DOHH2 (cell line): Measurements from ENCODE around the gene ABTB1.

ENCODE experiments used
- H3F3A ChIP-seq: fragments of 200-600 bp; sonication (generic), shearing (Covaris generic); 2 replicates; pipeline ENCODE4 v1.6.0; 2016; ENCODE audit warnings: antibody characterized with exemption, mild to moderate bottlenecking; ENCODE audit not compliant: control insufficient read depth, insufficient read depth
- H3K27ac ChIP-seq: fragments of 200-600 bp; sonication (generic); 2 replicates; pipeline ENCODE4 v1.5.1; 2014; ENCODE audit warnings: low read depth, mild to moderate bottlenecking, low read length, moderate library complexity
- H3K27me3 ChIP-seq: fragments of 200-600 bp; sonication (generic); 2 replicates; pipeline ENCODE4 v1.6.1; 2014; ENCODE audit warnings: mild to moderate bottlenecking, low read length, mixed read lengths; ENCODE audit not compliant: control insufficient read depth
- H3K36me3 ChIP-seq: fragments of 200-600 bp; sonication (generic); 2 replicates; pipeline ENCODE4 v1.6.1; 2014; ENCODE audit warnings: mild to moderate bottlenecking, low read length, moderate library complexity, mixed read lengths; ENCODE audit not compliant: control insufficient read depth
- H3K4me1 ChIP-seq: fragments of 200-600 bp; sonication (generic); 2 replicates; pipeline ENCODE4 v1.6.1; 2014; ENCODE audit warnings: mild to moderate bottlenecking, low read length, mixed read lengths; ENCODE audit not compliant: control insufficient read depth
- H3K4me2 ChIP-seq: fragments of 200-600 bp; sonication (generic); 2 replicates; pipeline ENCODE4 v1.6.0; 2014; ENCODE audit warnings: mild to moderate bottlenecking, low read length, moderate library complexity
- H3K4me3 ChIP-seq: fragments of 200-600 bp; sonication (generic); 2 replicates; pipeline ENCODE4 v1.5.1; 2014; ENCODE audit warnings: mild to moderate bottlenecking, low read length, mixed read lengths
- H3K79me2 ChIP-seq: fragments of 200-600 bp; sonication (generic); 2 replicates; pipeline ENCODE4 v1.6.1; 2014; ENCODE audit warnings: mild to moderate bottlenecking, low read length, mixed read lengths; ENCODE audit not compliant: control insufficient read depth
- H3K9me2 ChIP-seq: fragments of 200-600 bp; sonication (generic); replicated peaks from 2 replicates; pipeline ENCODE4 v1.6.1; 2014; ENCODE audit warnings: mild to moderate bottlenecking, low read length, mixed read lengths; ENCODE audit not compliant: control insufficient read depth
- H3K9me3 ChIP-seq: fragments of 200-600 bp; sonication (generic); 2 replicates; pipeline ENCODE4 v1.6.1; 2014; ENCODE audit warnings: antibody characterized with exemption, low read length, mixed read lengths; ENCODE audit not compliant: control insufficient read depth, insufficient read depth
- H4K20me1 ChIP-seq: fragments of 200-600 bp; sonication (generic); 2 replicates; pipeline ENCODE4 v1.6.0; 2014; ENCODE audit warnings: low read depth, mild to moderate bottlenecking, antibody characterized with exemption, low read length, moderate library complexity; ENCODE audit not compliant: control insufficient read depth, insufficient read depth
- CTCF ChIP-seq: fragments of 200-600 bp; sonication (generic); IDR thresholded peaks from one replicate; pipeline ENCODE4 v1.5.1; 2014; ENCODE audit warnings: antibody characterized with exemption, mild to moderate bottlenecking, low read depth, low read length; ENCODE audit not compliant: poor library complexity, severe bottlenecking
- EZH2phosphoT487 ChIP-seq: fragments of 200-600 bp; sonication (generic); IDR thresholded peaks from 2 replicates; pipeline ENCODE4 v1.6.1; 2017; ENCODE audit warnings: borderline replicate concordance, mild to moderate bottlenecking, antibody characterized with exemption, low read length, moderate library complexity, mixed read lengths

Gene ABTB1

DNA sequence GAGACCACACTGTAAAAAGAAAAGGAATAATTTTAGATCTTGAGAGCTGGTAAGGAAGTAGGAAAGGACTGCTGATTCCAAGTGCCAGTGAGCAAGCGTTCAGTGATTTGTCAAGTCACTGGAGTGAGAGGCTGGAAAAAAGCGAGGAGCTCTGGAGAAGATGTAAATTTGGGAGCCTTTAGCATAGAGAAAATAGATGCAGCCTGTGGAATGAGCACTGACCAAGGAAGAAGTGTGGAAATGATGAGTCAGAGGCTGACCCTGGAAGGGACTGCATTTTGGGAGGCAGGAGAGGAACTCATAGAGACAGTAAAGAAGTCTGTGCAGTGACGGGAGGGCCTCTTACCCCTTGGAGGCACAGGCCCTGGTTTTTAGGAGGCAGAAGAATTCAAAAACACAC, 17.1 kb upstream of the ABTB1 start:
- H3K27ac ChIP-seq: no peak overlapping the region
- no peaks in the 10 kb centered on the region for H3F3A ChIP-seq
- H3K4me2 ChIP-seq: no peak overlapping the region
- no peaks in the 10 kb centered on the region for H3K4me1 ChIP-seq
- no peak overlapping the region for H3K4me3 ChIP-seq
- H3K9me3 ChIP-seq: no peaks in the 10 kb centered on the region
- H3K9me2 ChIP-seq: no peaks in the 10 kb centered on the region
- peaks cover 41% of the 10 kb centered on the region for H3K27me3 ChIP-seq
- no peaks in the 10 kb centered on the region for H3K79me2 ChIP-seq
- no peaks in the 10 kb centered on the region for H3K36me3 ChIP-seq
- no peaks in the 10 kb centered on the region for H4K20me1 ChIP-seq
- TF ChIP-seq EZH2phosphoT487 (no peak), CTCF (no peak)

- no peaks in the 10 kb centered on the region for H3K9me2 ChIP-seq
- H4K20me1 ChIP-seq: no peaks in the 10 kb centered on the region
- H3K36me3 ChIP-seq: no peaks in the 10 kb centered on the region
- no peaks in the 10 kb centered on the region for H3K9me3 ChIP-seq
- H3K4me2 ChIP-seq: no peak overlapping the region
- no peaks in the 10 kb centered on the region for H3K4me1 ChIP-seq
- no peaks in the 10 kb centered on the region for H3K79me2 ChIP-seq
- TF ChIP-seq EZH2phosphoT487: no peak
- TF ChIP-seq CTCF: no peak
- no peaks in the 10 kb centered on the region for H3F3A ChIP-seq
- no peak overlapping the region for H3K4me3 ChIP-seq
- H3K27me3 ChIP-seq: peaks cover 41% of the 10 kb centered on the region
- H3K27ac ChIP-seq: no peak overlapping the region
These were observed 15.8 kb upstream of the ABTB1 start for GRCh38 chr3:127656906-127657305.

GRCh38 chr3:127658234-127658633, 14.5 kb upstream of the ABTB1 start:
- H3K4me3 ChIP-seq: no peak overlapping the region
- H3K4me2 ChIP-seq: no peak overlapping the region
- no peaks in the 10 kb centered on the region for H3K36me3 ChIP-seq
- H3K27ac ChIP-seq: no peak overlapping the region
- no peaks in the 10 kb centered on the region for H3F3A ChIP-seq
- no peaks in the 10 kb centered on the region for H3K79me2 ChIP-seq
- H3K9me2 ChIP-seq: no peaks in the 10 kb centered on the region
- TF ChIP-seq EZH2phosphoT487: no peak
- no peak for TF ChIP-seq CTCF
- no peaks in the 10 kb centered on the region for H3K4me1 ChIP-seq
- peaks cover 31% of the 10 kb centered on the region for H3K27me3 ChIP-seq
- H3K9me3 ChIP-seq: no peaks in the 10 kb centered on the region
- no peaks in the 10 kb centered on the region for H4K20me1 ChIP-seq
